Naive B cell (primary cell): ENCODE results near the gene CLEC2D. TPM values are rescaled to one million over a fixed set of nuclear protein-coding genes. Genes with fewer than 3 reads are reported as not detected.
"Not testable (repeated sequence)": the region's sequence is repeated elsewhere in the genome, so short reads cannot be mapped to it uniquely, and the experiment has no call there.

ENCODE experiments used
- ATAC-seq, 2 donors: fragments of 150-1000 bp; cut with Tn5 transposase; 2 replicates each; pipeline ENCODE4 v1.10.0; 2021; ENCODE audit warnings: low read depth in 2 of 2, mild to moderate bottlenecking in 2 of 2, moderate library complexity in 2 of 2
- DNase-seq: peaks from one replicate; pipeline ENCODE4 v3.0.0; 2022
- H3K27ac Mint-ChIP-seq, 6 donors: one replicate each; pipeline ENCODE4 v1.8.0; 2020 to 2022; ENCODE audit warnings: mild to moderate bottlenecking in 6 of 6, mixed read lengths in 6 of 6, moderate library complexity in 5 of 6, inconsistent platforms in 2 of 6
- H3K27me3 Mint-ChIP-seq, 3 donors: one replicate each; pipeline ENCODE4 v1.8.0; 2021 to 2022; ENCODE audit warnings: mixed read lengths in 3 of 3, mild to moderate bottlenecking in 1 of 3
- H3K36me3 Mint-ChIP-seq, 2 donors: one replicate each; pipeline ENCODE4 v1.8.0; 2020 to 2022; ENCODE audit warnings: mixed read lengths in 2 of 2, inconsistent platforms in 1 of 2, mild to moderate bottlenecking in 1 of 2
- H3K4me1 Mint-ChIP-seq, 3 donors: one replicate each; pipeline ENCODE4 v1.8.0; 2020 to 2022; ENCODE audit warnings: mixed read lengths in 3 of 3, inconsistent platforms in 1 of 3, mild to moderate bottlenecking in 1 of 3, moderate library complexity in 1 of 3
- H3K4me3 Mint-ChIP-seq, 8 donors: one replicate each; pipeline ENCODE4 v1.8.0; 2020 to 2022; ENCODE audit warnings: mild to moderate bottlenecking in 8 of 8, mixed read lengths in 8 of 8, moderate library complexity in 8 of 8, inconsistent platforms in 2 of 8
- H3K9me3 Mint-ChIP-seq, 7 donors: one replicate each; pipeline ENCODE4 v1.8.0; 2020 to 2022; ENCODE audit warnings: mixed read lengths in 7 of 7, mild to moderate bottlenecking in 5 of 7, inconsistent platforms in 2 of 7, moderate library complexity in 1 of 7
- polyA plus RNA-seq, 6 donors: library from polyadenylated mRNA; unstranded; fragments of 300-500 nt; fragmentation: Illumina TruSeq; gene quantifications; one replicate each; pipeline ENCODE4 v1.2.3, GENCODE V29; 2021; ENCODE audit warnings: low read depth in 6 of 6

Gene CLEC2D
- polyA plus RNA-seq, 6 donors from 2014 or later: 329 to 467 (median 350) TPM

- not testable (repeated sequence) for H3K36me3 Mint-ChIP-seq, ATAC-seq, DNase-seq, H3K27me3 Mint-ChIP-seq
- peak overlapping the region in 1 of 8 donors; percentile 3 for H3K4me3 Mint-ChIP-seq
- peak overlapping the region in 2 of 6 donors; percentile 12 to 17 for H3K27ac Mint-ChIP-seq
- peaks cover 4 to 17% (median 8%) of the 10 kb centered on the region in 7 donors for H3K9me3 Mint-ChIP-seq
- peaks cover 17 to 46% (median 27%) of the 10 kb centered on the region in 3 donors for H3K4me1 Mint-ChIP-seq
Measured at GRCh38 chr12:9644985-9645551, 24.4 kb upstream of the CLEC2D start.

GRCh38 chr12:9646794-9647781 is 22.4 kb upstream of the CLEC2D start:
- Mint-ChIP-seq H3K4me1 (peaks cover 25 to 60% (median 43%) of the 10 kb centered on the region in 3 donors), H3K27ac (peak overlapping the region; percentile 94 to 100 (median 98)), H3K9me3 (peaks cover 4 to 17% (median 9%) of the 10 kb centered on the region in 7 donors), H3K36me3 (peaks cover 6 to 17% of the 10 kb centered on the region in 2 donors), H3K4me3 (peak overlapping the region; percentile 86 to 97 (median 92)), H3K27me3 (no peaks in the 10 kb centered on the region)
- DNase-seq (no peak), ATAC-seq (peak in 1 of 2 donors; percentile 0)

DNA sequence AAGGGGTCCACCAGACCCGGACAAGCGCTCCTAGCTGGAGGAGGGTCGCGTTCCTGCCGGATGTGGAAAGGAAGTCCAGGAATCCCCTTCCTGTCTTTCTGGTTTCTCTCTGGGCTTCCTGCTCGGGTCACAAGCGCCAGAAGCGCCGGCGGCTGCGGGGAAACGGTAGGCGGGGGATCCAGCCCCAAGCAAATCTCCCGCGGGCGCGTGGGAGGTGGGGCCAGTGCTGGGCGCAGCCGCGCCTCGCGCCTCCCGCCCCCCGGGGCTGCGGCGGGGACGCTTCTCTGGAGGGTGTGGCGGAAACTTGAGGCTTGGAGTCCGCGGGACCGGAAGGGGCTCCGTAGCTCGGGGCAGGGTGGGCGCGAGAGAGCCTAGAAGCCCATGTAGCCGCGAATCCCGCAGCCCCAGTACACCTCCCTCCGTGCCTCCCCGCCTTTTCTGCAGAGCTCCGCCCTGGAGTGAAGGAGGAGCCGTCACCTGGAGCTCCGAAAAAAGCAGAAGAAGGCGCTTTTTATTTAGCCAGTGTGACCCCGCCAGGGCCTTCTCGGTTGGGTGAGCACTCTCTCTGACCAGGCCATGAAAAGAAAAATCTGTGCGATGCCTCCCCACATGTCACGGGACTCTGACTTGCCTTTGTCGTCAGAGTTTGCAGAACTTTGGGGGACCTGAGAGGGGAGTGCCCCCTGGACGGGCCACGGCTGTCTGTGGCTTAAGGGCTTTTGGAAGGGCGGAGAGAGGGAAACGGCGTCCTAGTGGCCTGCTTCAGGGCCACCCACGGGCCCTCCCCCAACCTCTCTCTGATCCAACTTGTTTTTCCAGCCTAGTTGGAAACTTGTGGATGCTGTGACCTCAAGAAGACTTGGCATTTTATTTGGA is 21.4 kb upstream of the CLEC2D start:
- Mint-ChIP-seq H3K27ac (peak overlapping the region; percentile 94 to 100 (median 98)), H3K36me3 (peaks cover 8 to 17% of the 10 kb centered on the region in 2 donors), H3K9me3 (peaks cover 4 to 17% (median 9%) of the 10 kb centered on the region in 7 donors), H3K4me3 (peak overlapping the region; percentile 91 to 99 (median 96)), H3K4me1 (peaks cover 31 to 59% (median 41%) of the 10 kb centered on the region in 3 donors), H3K27me3 (no peaks in the 10 kb centered on the region)
- DNase-seq (peak; percentile 97), ATAC-seq (peak; percentile 66 to 68)

GRCh38 chr12:9648701-9649531 is 20.6 kb upstream of the CLEC2D start:
- Mint-ChIP-seq H3K9me3 (peaks cover 5 to 17% (median 9%) of the 10 kb centered on the region in 7 donors), H3K36me3 (peaks cover 16 to 22% of the 10 kb centered on the region in 2 donors), H3K4me1 (peaks cover 37 to 59% (median 43%) of the 10 kb centered on the region in 3 donors), H3K27me3 (no peaks in the 10 kb centered on the region), H3K27ac (peak overlapping the region; percentile 94 to 100 (median 98)), H3K4me3 (peak overlapping the region; percentile 91 to 99 (median 96))
- ATAC-seq (peak in 1 of 2 donors; percentile 3), DNase-seq (peak; percentile 19)

DNA sequence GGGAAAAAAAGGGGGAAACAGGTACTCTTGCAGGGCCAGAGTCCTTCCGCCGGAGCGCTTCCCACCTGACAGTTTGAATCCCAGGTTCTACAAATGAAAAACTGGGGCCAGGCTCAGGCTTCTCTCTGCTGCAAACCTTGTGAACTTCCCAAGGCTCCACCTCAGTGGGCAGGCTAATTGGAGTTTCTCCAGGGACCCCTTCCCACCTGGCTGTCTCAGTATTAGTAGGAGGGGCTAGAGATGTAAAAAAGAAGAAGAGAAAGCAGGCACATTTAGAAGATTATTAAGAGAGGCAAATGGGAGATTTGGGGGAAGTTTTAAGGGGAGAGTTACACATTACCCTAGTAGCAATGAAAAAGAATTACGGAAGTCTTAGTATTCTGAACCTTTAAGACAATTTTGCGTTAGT is 20.0 kb upstream of the CLEC2D start:
- ATAC-seq (peak; percentile 17 to 20), DNase-seq (peak; percentile 73)
- Mint-ChIP-seq H3K27ac (peak overlapping the region; percentile 94 to 100 (median 98)), H3K36me3 (peaks cover 22 to 28% of the 10 kb centered on the region in 2 donors), H3K9me3 (peaks cover 5 to 14% (median 9%) of the 10 kb centered on the region in 7 donors), H3K27me3 (no peaks in the 10 kb centered on the region), H3K4me3 (peak overlapping the region; percentile 91 to 99 (median 96)), H3K4me1 (peaks cover 41 to 62% (median 45%) of the 10 kb centered on the region in 3 donors)

DNA sequence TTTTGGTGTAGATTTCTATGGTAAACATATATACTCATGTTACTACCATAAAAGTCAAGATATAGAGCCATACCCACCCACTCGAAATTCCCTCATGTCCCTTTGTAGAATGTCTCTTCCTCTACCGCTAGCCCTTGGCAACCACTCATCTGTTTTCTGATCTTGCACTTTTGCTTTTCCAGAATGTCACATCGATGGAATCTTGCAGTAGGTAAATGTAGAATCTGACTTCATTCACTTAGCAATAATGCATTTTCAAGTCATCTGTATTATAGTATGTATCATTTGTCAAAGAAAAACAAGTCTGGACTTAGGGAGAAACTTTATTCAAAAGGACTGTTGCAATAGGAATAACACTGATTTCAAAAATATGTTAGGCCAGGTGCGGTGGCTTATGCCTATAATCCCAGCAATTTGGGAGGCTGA is 19.3 kb upstream of the CLEC2D start:
- H3K27ac Mint-ChIP-seq: peak overlapping the region; percentile 94 to 100 (median 98)
- H3K9me3 Mint-ChIP-seq: peaks cover 3 to 12% (median 7%) of the 10 kb centered on the region in 7 donors
- peaks cover 45 to 69% (median 47%) of the 10 kb centered on the region in 3 donors for H3K4me1 Mint-ChIP-seq
- H3K4me3 Mint-ChIP-seq: peak overlapping the region; percentile 91 to 99 (median 96)
- no peaks in the 10 kb centered on the region for H3K27me3 Mint-ChIP-seq
- peaks cover 27 to 32% of the 10 kb centered on the region in 2 donors for H3K36me3 Mint-ChIP-seq
- ATAC-seq: no peak
- no peak for DNase-seq

DNA sequence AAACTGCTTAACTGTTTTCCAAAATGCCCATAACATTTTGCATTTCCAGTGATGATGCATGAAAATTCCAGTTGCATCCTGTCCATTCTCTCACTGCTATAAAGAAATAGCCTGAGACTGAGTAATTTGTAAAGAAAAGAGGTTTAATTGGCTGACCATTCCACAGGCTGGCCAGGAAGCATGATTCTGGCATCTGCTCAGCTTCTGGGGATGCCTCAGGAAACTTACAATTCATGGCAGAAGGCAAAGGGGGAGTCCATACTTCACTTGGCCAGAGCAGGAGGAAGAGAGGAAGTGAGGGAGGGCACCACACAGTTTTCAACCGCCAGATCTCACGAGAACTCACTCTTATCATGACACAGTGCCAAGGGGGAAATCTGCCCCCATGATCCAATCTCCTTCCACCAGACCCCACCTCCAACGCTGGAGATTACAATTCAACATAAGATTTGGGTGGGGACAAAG is 18.2 kb upstream of the CLEC2D start:
- Mint-ChIP-seq H3K4me3 (peak overlapping the region; percentile 88 to 99 (median 95)), H3K27ac (peak overlapping the region; percentile 94 to 100 (median 98)), H3K36me3 (peaks cover 36 to 38% of the 10 kb centered on the region in 2 donors), H3K9me3 (peaks cover 0 to 7% (median 4%) of the 10 kb centered on the region in 7 donors), H3K4me1 (peaks cover 55 to 80% (median 58%) of the 10 kb centered on the region in 3 donors), H3K27me3 (no peaks in the 10 kb centered on the region)
- DNase-seq (no peak), ATAC-seq (no peak)

- Mint-ChIP-seq H3K4me1 (peaks cover 33 to 76% (median 65%) of the 10 kb centered on the region in 3 donors), H3K4me3 (peak overlapping the region in 1 of 8 donors; percentile 6), H3K27me3 (no peaks in the 10 kb centered on the region), H3K9me3 (peaks cover 0 to 6% (median 0%) of the 10 kb centered on the region in 7 donors), H3K36me3 (peaks cover 67 to 72% of the 10 kb centered on the region in 2 donors), H3K27ac (peak overlapping the region in 4 of 6 donors; percentile 15 to 72 (median 43))
- DNase-seq (no peak), ATAC-seq (no peak)
Measured at GRCh38 chr12:9660046-9660445, 9.5 kb upstream of the CLEC2D start.

DNA sequence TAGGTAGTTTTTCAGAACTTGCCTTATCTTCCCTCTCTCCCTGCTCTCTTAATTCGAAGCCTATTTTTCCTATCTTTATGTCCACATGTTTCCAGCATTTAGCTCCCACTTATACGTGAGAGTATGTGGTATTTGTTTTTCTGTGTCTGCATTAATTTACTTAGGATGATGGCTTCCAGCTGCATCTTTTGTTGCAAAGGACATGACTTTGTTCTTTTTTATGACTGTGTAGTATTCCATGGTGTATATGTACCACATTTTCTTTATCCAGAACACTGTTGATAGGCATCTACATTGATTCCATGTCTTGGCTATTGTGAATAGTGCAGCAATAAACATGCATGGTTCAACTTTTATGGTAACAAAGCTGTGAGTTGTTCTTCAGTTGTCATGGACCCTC is 7.8 kb upstream of the CLEC2D start:
- ATAC-seq: no peak
- Mint-ChIP-seq H3K4me1 (peaks cover 17 to 64% (median 48%) of the 10 kb centered on the region in 3 donors), H3K27me3 (no peaks in the 10 kb centered on the region), H3K4me3 (no peak overlapping the region), H3K9me3 (peaks cover 0 to 6% (median 0%) of the 10 kb centered on the region in 7 donors), H3K36me3 (peaks cover 53 to 55% of the 10 kb centered on the region in 2 donors), H3K27ac (peak overlapping the region in 1 of 6 donors; percentile 41)
- no peak for DNase-seq

DNA sequence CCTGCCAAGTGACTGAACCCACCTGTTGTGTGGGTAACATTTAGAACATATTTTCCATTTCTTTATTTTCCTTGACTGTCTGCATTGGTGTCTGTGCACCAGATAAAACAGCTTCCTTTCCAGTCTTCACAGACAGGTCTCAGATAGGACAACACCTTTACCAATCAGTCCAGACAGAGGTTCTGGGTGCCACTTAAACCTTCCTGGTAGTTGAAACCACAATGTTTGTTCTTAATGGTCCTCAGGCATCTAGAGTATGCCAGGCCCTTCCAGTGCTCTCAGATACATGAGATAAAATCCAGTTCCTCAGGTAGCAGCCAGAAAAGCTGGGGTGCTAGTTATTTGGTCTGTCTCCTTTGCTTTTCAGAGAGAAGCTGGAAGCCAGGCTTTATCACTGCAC is 7.0 kb upstream of the CLEC2D start:
- Mint-ChIP-seq H3K4me1 (peaks cover 20 to 64% (median 48%) of the 10 kb centered on the region in 3 donors), H3K9me3 (peaks cover 0 to 11% (median 2%) of the 10 kb centered on the region in 7 donors), H3K27ac (peak overlapping the region in 4 of 6 donors; percentile 24 to 54 (median 42)), H3K27me3 (no peaks in the 10 kb centered on the region), H3K36me3 (peaks cover 58 to 59% of the 10 kb centered on the region in 2 donors), H3K4me3 (peak overlapping the region in 1 of 8 donors; percentile 29)
- no peak for ATAC-seq
- DNase-seq: no peak

DNA sequence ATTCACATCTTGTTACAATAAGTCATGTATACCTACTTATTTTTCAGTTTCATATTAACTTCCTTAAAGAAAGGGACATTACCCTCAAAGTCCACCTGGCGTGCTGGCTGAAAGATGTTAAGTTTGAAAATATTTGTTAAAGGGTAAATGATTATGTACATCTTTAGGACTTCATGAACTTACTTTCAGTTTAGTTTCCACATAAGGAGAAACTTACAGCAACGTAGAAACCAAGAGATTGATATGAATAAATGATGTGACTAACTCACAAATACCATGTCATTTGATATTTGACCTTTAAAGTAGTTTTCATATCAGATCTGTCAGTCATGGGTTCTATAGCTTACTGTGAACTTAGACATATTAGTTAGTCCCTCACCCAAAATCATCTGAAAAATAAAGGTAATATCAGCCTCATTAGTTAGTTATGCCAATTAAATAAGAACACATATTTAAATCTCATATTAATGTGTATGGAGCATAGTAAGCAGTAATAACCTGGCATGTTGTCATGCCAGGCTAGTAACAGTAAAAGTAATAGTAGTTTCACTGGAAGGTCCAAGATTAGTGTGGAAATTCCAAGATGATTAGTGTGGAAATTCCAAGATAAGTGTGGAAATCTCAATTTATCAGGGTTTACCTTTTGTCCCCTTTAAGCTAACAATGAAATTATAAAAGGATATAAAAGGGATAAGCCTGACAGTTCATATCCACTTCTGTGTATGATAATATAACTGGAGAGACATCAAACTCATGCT is 1.9 kb upstream of the CLEC2D start:
- DNase-seq (peak; percentile 57), ATAC-seq (peak; percentile 54 to 59)
- Mint-ChIP-seq H3K36me3 (peaks cover 45 to 47% of the 10 kb centered on the region in 2 donors), H3K9me3 (peaks cover 0 to 11% (median 2%) of the 10 kb centered on the region in 7 donors), H3K4me1 (peaks cover 49 to 66% (median 56%) of the 10 kb centered on the region in 3 donors), H3K4me3 (peak overlapping the region; percentile 55 to 95 (median 76)), H3K27me3 (no peaks in the 10 kb centered on the region), H3K27ac (peak overlapping the region; percentile 81 to 97 (median 85))
